ENCODE data around the gene SLC47A1. TPM values are rescaled to one million over a fixed set of nuclear protein-coding genes. Genes with fewer than 3 reads are reported as not detected.

SLC47A1 gene
- total and polyA plus RNA-seq, 2 of the 13 experiments (the other 11 are each of a cell fraction or from before 2014, with no cell fraction given), result 42.1 to 67.5 TPM

- TF ChIP-seq STAT6 (CRISPR knock-in tag; IDR thresholded peaks at IDR 0.05; ENCODE audit: borderline replicate concordance) (no peak), RERE (CRISPR knock-in tag; IDR thresholded peaks at IDR 0.05; ENCODE audit: low read depth) (no peak), ZBTB8A (CRISPR knock-in tag; IDR thresholded peaks at IDR 0.05; ENCODE audit: borderline replicate concordance, low read depth) (no peak), SAFB2 (CRISPR knock-in tag; IDR thresholded peaks at IDR 0.05; ENCODE audit: borderline replicate concordance, low read depth) (no peak), KLF6 (CRISPR knock-in tag; IDR thresholded peaks at IDR 0.05) (no peak), ZBTB44 (CRISPR knock-in tag; IDR thresholded peaks at IDR 0.05) (no peak), ZFY (CRISPR knock-in tag; IDR thresholded peaks at IDR 0.05) (0 out of 2 replicates have a peak, but pooled peaks have one; percentile 20), GATAD1 (CRISPR knock-in tag; IDR thresholded peaks at IDR 0.05) (no peak), SMYD3 (CRISPR knock-in tag; IDR thresholded peaks at IDR 0.05) (no peak)
These were observed 12.8 kb downstream of the SLC47A1 start (continued) for GRCh38 chr17:19546289-19547065.
